Umbilical cord (tissue), 2 donors: ENCODE data around the gene SLC30A9. TPM values are rescaled to one million over a fixed set of nuclear protein-coding genes. Genes with fewer than 3 reads are reported as not detected.

Experiments used
- DNase-seq: peaks from one replicate; pipeline ENCODE4 v3.0.0-alpha.2; 2015; ENCODE audit warnings: low spot score
- total RNA-seq: library from RNA; depleted of rRNA; stranded (reverse); fragments of >200 nt; gene quantifications from one replicate; pipeline ENCODE4 v1.2.3, GENCODE V29; 2014; ENCODE audit warnings: low replicate concordance; ENCODE audit not compliant: insufficient read depth

Gene SLC30A9
- 54.4 TPM for total RNA-seq

GRCh38 chr4:41990365-41991111 lies at the start of gene SLC30A9:
Gene SLC30A9, plus strand, starts transcription at chr4:41990530. Its CDS starts 122 bp downstream, at chr4:41990652.
- DNase-seq = peak; percentile 98

GRCh38 chr4:41940834-41941233 lies 49.5 kb upstream of the SLC30A9 start:
- no peak for DNase-seq

- no peak for DNase-seq
Measured at GRCh38 chr4:41943506-41943905, 46.8 kb upstream of the SLC30A9 start.

GRCh38 chr4:41944089-41944488 lies 46.2 kb upstream of the SLC30A9 start:
- DNase-seq = no peak

- DNase-seq = no peak
Measured at GRCh38 chr4:41949531-41949930, 40.8 kb upstream of the SLC30A9 start.

- DNase-seq = no peak
Measured at GRCh38 chr4:41957634-41958033, 32.7 kb upstream of the SLC30A9 start.

- DNase-seq = no peak
Measured at GRCh38 chr4:41963105-41963504, 27.2 kb upstream of the SLC30A9 start.

- no peak for DNase-seq
Measured at GRCh38 chr4:41964401-41964800, 25.9 kb upstream of the SLC30A9 start.

- DNase-seq = no peak
Measured at GRCh38 chr4:41967392-41967791, 22.9 kb upstream of the SLC30A9 start.

GRCh38 chr4:41969671-41970070 lies 20.7 kb upstream of the SLC30A9 start:
- no peak for DNase-seq

- DNase-seq = no peak
Measured at GRCh38 chr4:41975341-41975740, 15.0 kb upstream of the SLC30A9 start.

- DNase-seq = no peak
Measured at GRCh38 chr4:41976775-41977516, 13.4 kb upstream of the SLC30A9 start.

GRCh38 chr4:41977709-41978108 lies 12.6 kb upstream of the SLC30A9 start:
- no peak for DNase-seq

GRCh38 chr4:41981456-41981855 lies 8.9 kb upstream of the SLC30A9 start, which contains the start of gene DCAF4L1:
Gene DCAF4L1, plus strand, starts transcription at chr4:41981756. Its CDS starts 37 bp downstream, at chr4:41981793.
- DNase-seq = no peak

- no peak for DNase-seq
Measured at GRCh38 chr4:41982716-41983115, 7.6 kb upstream of the SLC30A9 start.

- DNase-seq = no peak
Measured at GRCh38 chr4:41985151-41985550, 5.2 kb upstream of the SLC30A9 start.

- no peak for DNase-seq
Measured at GRCh38 chr4:41989994-41990364, 351 bp upstream of the SLC30A9 start.

- DNase-seq = no peak
Measured at GRCh38 chr4:41991916-41992767, 1.8 kb downstream of the SLC30A9 start.

- DNase-seq = no peak
Measured at GRCh38 chr4:41992967-41993857, 2.9 kb downstream of the SLC30A9 start.

GRCh38 chr4:41994461-41994985 lies 4.2 kb downstream of the SLC30A9 start:
- no peak for DNase-seq

GRCh38 chr4:41998019-41998418 lies 7.7 kb downstream of the SLC30A9 start:
- DNase-seq = no peak
